ENCODE data around the gene TMEM184A. TPM values are rescaled to one million over a fixed set of nuclear protein-coding genes. Genes with fewer than 3 reads are reported as not detected.
A peak's percentile ranks its signal among the peaks of the same experiment; 100 is the strongest.

TMEM184A gene
- total and polyA plus RNA-seq, 2 of the 13 experiments (the other 11 are each of a cell fraction or from before 2014, with no cell fraction given), result 9.5 to 20.4 TPM

- TF ChIP-seq, protein P1, sequence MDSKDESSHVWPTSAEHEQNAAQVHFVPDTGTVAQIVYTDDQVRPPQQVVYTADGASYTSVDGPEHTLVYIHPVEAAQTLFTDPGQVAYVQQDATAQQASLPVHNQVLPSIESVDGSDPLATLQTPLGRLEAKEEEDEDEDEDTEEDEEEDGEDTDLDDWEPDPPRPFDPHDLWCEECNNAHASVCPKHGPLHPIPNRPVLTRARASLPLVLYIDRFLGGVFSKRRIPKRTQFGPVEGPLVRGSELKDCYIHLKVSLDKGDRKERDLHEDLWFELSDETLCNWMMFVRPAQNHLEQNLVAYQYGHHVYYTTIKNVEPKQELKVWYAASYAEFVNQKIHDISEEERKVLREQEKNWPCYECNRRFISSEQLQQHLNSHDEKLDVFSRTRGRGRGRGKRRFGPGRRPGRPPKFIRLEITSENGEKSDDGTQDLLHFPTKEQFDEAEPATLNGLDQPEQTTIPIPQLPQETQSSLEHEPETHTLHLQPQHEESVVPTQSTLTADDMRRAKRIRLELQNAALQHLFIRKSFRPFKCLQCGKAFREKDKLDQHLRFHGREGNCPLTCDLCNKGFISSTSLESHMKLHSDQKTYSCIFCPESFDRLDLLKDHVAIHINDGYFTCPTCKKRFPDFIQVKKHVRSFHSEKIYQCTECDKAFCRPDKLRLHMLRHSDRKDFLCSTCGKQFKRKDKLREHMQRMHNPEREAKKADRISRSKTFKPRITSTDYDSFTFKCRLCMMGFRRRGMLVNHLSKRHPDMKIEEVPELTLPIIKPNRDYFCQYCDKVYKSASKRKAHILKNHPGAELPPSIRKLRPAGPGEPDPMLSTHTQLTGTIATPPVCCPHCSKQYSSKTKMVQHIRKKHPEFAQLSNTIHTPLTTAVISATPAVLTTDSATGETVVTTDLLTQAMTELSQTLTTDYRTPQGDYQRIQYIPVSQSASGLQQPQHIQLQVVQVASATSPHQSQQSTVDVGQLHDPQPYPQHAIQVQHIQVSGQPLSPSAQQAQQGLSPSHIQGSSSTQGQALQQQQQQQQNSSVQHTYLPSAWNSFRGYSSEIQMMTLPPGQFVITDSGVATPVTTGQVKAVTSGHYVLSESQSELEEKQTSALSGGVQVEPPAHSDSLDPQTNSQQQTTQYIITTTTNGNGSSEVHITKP (CRISPR knock-in tag; IDR thresholded peaks at IDR 0.05; ENCODE audit: low read depth), result no peak
- TF ChIP-seq ZIK1 (CRISPR knock-in tag; IDR thresholded peaks at IDR 0.05; ENCODE audit: borderline replicate concordance, low read depth), result 0 out of 2 replicates have a peak, but pooled peaks have one; percentile 25
- TF ChIP-seq ATF4 (CRISPR knock-in tag; IDR thresholded peaks at IDR 0.05), result no peak
- TF ChIP-seq ZNF724P (CRISPR knock-in tag; IDR thresholded peaks at IDR 0.05; ENCODE audit: borderline replicate concordance), result 0 out of 2 replicates have a peak, but pooled peaks have one; percentile 31
- peak; percentile 15; the same call in 1 of the 2 replicates for TF ChIP-seq FOXA3 (CRISPR knock-in tag; IDR thresholded peaks at IDR 0.05)
- no peak for TF ChIP-seq KLF13 (CRISPR knock-in tag; IDR thresholded peaks at IDR 0.05)
- no peak for TF ChIP-seq ZNF460 (CRISPR knock-in tag; IDR thresholded peaks at IDR 0.05; ENCODE audit: borderline replicate concordance)
- no peak for TF ChIP-seq ZNF572 (CRISPR knock-in tag; IDR thresholded peaks at IDR 0.05)
- TF ChIP-seq ZNF446 (CRISPR knock-in tag; IDR thresholded peaks at IDR 0.05), result no peak
- TF ChIP-seq ZNF891 (CRISPR knock-in tag; IDR thresholded peaks at IDR 0.05), result 0 out of 2 replicates have a peak, but pooled peaks have one; percentile 54
- peak; percentile 29; the same call in 1 of the 2 replicates for TF ChIP-seq HDAC2 (CRISPR knock-in tag; IDR thresholded peaks at IDR 0.05)
- 0 out of 3 replicates have a peak, but pooled peaks have one; percentile 19 for TF ChIP-seq MXI1 (IDR thresholded peaks at IDR 0.05; ENCODE audit: borderline replicate concordance, low read depth, low read length)
- peak; percentile 42 to 76; a peak in 3 of 4 replicates for TF ChIP-seq HMGXB4 (CRISPR knock-in tag; IDR thresholded peaks at IDR 0.05; ENCODE audit: borderline replicate concordance in 1 of 2, low read depth in 1 of 2)
- TF ChIP-seq KDM2A (CRISPR knock-in tag; IDR thresholded peaks at IDR 0.05; ENCODE audit: borderline replicate concordance, low read depth), result peak; percentile 81; the same call in 1 of the 2 replicates
- TF ChIP-seq U2AF2 (IDR thresholded peaks at IDR 0.05; ENCODE audit: low read depth, low read length), result no peak
- TF ChIP-seq, protein P2, sequence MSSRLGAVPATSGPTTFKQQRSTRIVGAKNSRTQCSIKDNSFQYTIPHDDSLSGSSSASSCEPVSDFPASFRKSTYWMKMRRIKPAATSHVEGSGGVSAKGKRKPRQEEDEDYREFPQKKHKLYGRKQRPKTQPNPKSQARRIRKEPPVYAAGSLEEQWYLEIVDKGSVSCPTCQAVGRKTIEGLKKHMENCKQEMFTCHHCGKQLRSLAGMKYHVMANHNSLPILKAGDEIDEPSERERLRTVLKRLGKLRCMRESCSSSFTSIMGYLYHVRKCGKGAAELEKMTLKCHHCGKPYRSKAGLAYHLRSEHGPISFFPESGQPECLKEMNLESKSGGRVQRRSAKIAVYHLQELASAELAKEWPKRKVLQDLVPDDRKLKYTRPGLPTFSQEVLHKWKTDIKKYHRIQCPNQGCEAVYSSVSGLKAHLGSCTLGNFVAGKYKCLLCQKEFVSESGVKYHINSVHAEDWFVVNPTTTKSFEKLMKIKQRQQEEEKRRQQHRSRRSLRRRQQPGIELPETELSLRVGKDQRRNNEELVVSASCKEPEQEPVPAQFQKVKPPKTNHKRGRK (CRISPR knock-in tag; IDR thresholded peaks at IDR 0.05), result no peak
- TF ChIP-seq ZNF792 (CRISPR knock-in tag; IDR thresholded peaks at IDR 0.05), result 0 out of 2 replicates have a peak, but pooled peaks have one; percentile 29
- TF ChIP-seq ZZZ3 (CRISPR knock-in tag; IDR thresholded peaks at IDR 0.05; ENCODE audit: borderline replicate concordance), result no peak
Observed at GRCh38 chr7:1558181-1558811, 2.3 kb upstream of the TMEM184A start (continued).

Measured in HepG2 (cell line).